HCT116 (cell line): ENCODE data around the gene RNU1-2. TPM values are rescaled to one million over a fixed set of nuclear protein-coding genes. Genes with fewer than 3 reads are reported as not detected.
"Not testable (repeated sequence)": the region's sequence is repeated elsewhere in the genome, so short reads cannot be mapped to it uniquely, and the experiment has no call there.

ENCODE experiments used
- ATAC-seq: fragments of 200-7000 bp; cut with Tn5 transposase; 2 replicates; pipeline ENCODE4 v1.9.1; 2020; ENCODE audit warnings: mild to moderate bottlenecking, moderate library complexity
- BruUV-seq: library from RNA; stranded (reverse); fragments of 400-500 nt; replicated peaks from 2 replicates; lab custom pipeline; 2021; lab: Mats Ljungman, UMichigan
- CTCF ChIA-PET: fragments of 300-600 bp; sonication (Branson Sonifier 250); formaldehyde crosslinking; loops from one replicate; lab custom pipeline; 2021; ENCODE audit warnings: antibody characterized with exemption; lab: Charles Lee
- POLR2A ChIA-PET: fragments of 300-600, 350-600 bp; sonication (Branson Sonifier 250); formaldehyde crosslinking; loops from one replicate; lab custom pipeline; 2021; ENCODE audit warnings: antibody characterized with exemption; lab: Charles Lee
- RAD21 ChIA-PET, 2 experiments: fragments of 300-600 bp; sonication (Branson Sonifier 250); formaldehyde crosslinking; loops; one replicate each; lab custom pipeline; 2023; ENCODE audit warnings: low total read pairs in 2 of 2; ENCODE audit not compliant: uncharacterized antibody in 2 of 2, unreplicated experiment in 2 of 2, low non-redundant PET in 1 of 2; lab: Charles Lee
- DNase-seq: peaks from one replicate; pipeline ENCODE4 v3.0.0-alpha.2; 2010; ENCODE audit warnings: low read depth, low spot score
- H2AFZ ChIP-seq: fragments of 200-600 bp; shearing (Covaris generic), sonication (generic); 2 replicates; pipeline ENCODE4 v1.6.1; 2017; ENCODE audit warnings: low read depth, mixed run types, mixed read lengths, antibody characterized with exemption, low read length; ENCODE audit not compliant: poor library complexity, severe bottlenecking
- H3K27ac ChIP-seq: 2 replicates; pipeline ENCODE4 v1.5.1; 2012; ENCODE audit warnings: low read depth, low read length
- H3K27me3 ChIP-seq: fragments of 200-600 bp; sonication (generic); 2 replicates; pipeline ENCODE4 v1.6.1; 2016; ENCODE audit warnings: mixed run types, low read length, mixed read lengths; ENCODE audit not compliant: insufficient read depth
- H3K36me3 ChIP-seq, 2 experiments: fragments of 200-500 bp in 1 of 2; fragments of 200-600 bp in 1 of 2; sonication (Bioruptor generic) in 1 of 2; sonication (generic) in 1 of 2; 2 replicates each; pipeline versions ENCODE4 v1.5.1 to v1.6.1; 2014 to 2016; ENCODE audit warnings: low read length in 2 of 2, inconsistent platforms in 1 of 2, mixed read lengths in 1 of 2, mixed run types in 1 of 2; ENCODE audit not compliant: insufficient read depth in 2 of 2, control insufficient read depth in 1 of 2
- H3K4me1 ChIP-seq, 2 experiments: fragments of 200-600 bp in 1 of 2; sonication (generic) in 1 of 2; 2 replicates each; pipeline versions ENCODE4 v1.5.1 to v1.6.1; 2012 to 2017; ENCODE audit warnings: low read length in 2 of 2, inconsistent platforms in 1 of 2, mild to moderate bottlenecking in 1 of 2, mixed read lengths in 1 of 2, mixed run types in 1 of 2, moderate library complexity in 1 of 2; ENCODE audit not compliant: insufficient read depth in 2 of 2, control insufficient read depth in 1 of 2
- H3K4me2 ChIP-seq: fragments of 200-600 bp; sonication (generic); 2 replicates; pipeline ENCODE4 v1.6.1; 2017; ENCODE audit warnings: mixed run types, low read length, mixed read lengths
- H3K4me3 ChIP-seq, 2 experiments: fragments of 200-600 bp in 1 of 2; sonication (generic) in 1 of 2; replicated peaks in 1 of 2; 2 replicates each; pipeline ENCODE4 v1.5.1; 2011 to 2016; ENCODE audit warnings: low read length in 2 of 2, control low read depth in 1 of 2, low read depth in 1 of 2, mild to moderate bottlenecking in 1 of 2, mixed read lengths in 1 of 2, mixed run types in 1 of 2
- H3K79me2 ChIP-seq: fragments of 200-600 bp; sonication (generic); 2 replicates; pipeline ENCODE4 v1.6.1; 2017; ENCODE audit warnings: mild to moderate bottlenecking, mixed run types, low read length, moderate library complexity, mixed read lengths; ENCODE audit not compliant: insufficient read depth
- H3K9ac ChIP-seq: fragments of 200-600 bp; sonication (generic); 2 replicates; pipeline ENCODE4 v1.6.1; 2016; ENCODE audit warnings: low read length, mixed read lengths
- H3K9me2 ChIP-seq: fragments of 200-600 bp; sonication (generic), shearing (Covaris generic); 2 replicates; pipeline ENCODE4 v1.6.1; 2017; ENCODE audit warnings: mixed run types, mild to moderate bottlenecking, moderate library complexity; ENCODE audit not compliant: insufficient read depth
- H3K9me3 ChIP-seq, 2 experiments: fragments of 200-500 bp in 1 of 2; fragments of 200-600 bp in 1 of 2; sonication (Bioruptor generic) in 1 of 2; sonication (generic) in 1 of 2; 2 replicates each; pipeline ENCODE4 v1.6.1; 2014 to 2017; ENCODE audit warnings: low read length in 2 of 2, mixed read lengths in 2 of 2, inconsistent platforms in 1 of 2, low read depth in 1 of 2, mild to moderate bottlenecking in 1 of 2, mixed run types in 1 of 2, moderate library complexity in 1 of 2; ENCODE audit not compliant: control insufficient read depth in 1 of 2, insufficient read depth in 1 of 2
- H4K20me1 ChIP-seq: fragments of 200-600 bp; sonication (generic), shearing (Covaris generic); 2 replicates; pipeline ENCODE4 v1.6.1; 2017; ENCODE audit warnings: mixed run types, mild to moderate bottlenecking, moderate library complexity; ENCODE audit not compliant: insufficient read depth
- CBX3 ChIP-seq: IDR thresholded peaks from 2 replicates; pipeline ENCODE4 v1.6.1; 2012; ENCODE audit warnings: low read depth
- CEBPB ChIP-seq: IDR thresholded peaks from 2 replicates; pipeline ENCODE4 v1.6.1; 2012; ENCODE audit warnings: low read depth
- EZH2phosphoT487 ChIP-seq: fragments of 200-600 bp; IDR thresholded peaks from 2 replicates; pipeline ENCODE4 v1.6.1; 2018; ENCODE audit warnings: antibody characterized with exemption, borderline replicate concordance
- JUND ChIP-seq: IDR thresholded peaks from 2 replicates; pipeline ENCODE4 v1.6.1; 2012
- RAD21 ChIP-seq: IDR thresholded peaks from 2 replicates; pipeline ENCODE4 v1.6.1; 2012; ENCODE audit warnings: low read depth, mild to moderate bottlenecking
- intact Hi-C: fragments of 100-400 bp; cut with micrococcal nuclease; formaldehyde crosslinking; loops from 2 replicates; pipeline ENCODE4 v1.10.0; 2022
- total RNA-seq: library from RNA; stranded (reverse); gene quantifications from one replicate; pipeline ENCODE4 v1.2.1, GENCODE V29; 2021; ENCODE audit not compliant: unreplicated experiment

RNU1-2 gene
- total RNA-seq, 1 experiment from 2014 or later: 1,685 TPM

DNA sequence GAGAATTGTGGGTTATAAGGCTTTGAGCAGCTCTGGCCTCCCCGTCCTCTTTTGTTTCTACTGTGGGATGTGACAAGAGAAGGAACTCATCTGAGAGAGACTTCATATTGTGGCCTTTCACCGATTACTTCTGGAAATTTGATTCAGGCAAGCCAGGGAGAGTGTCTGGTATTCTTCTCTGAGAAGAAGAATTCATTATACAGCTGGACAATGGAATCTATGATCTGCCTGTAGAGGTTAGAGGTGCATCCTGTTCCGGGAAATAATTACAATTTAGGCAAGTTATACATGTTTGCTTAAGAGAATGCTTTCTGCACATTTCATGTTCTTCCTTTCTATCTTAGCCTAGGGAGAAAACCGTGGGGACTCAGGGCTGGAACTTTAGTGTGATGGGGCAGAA lies 12.8 kb upstream of the RNU1-2 start:
- DNase-seq (no peak), ATAC-seq (no peak)
- no peaks in the 10 kb centered on the region for H3K4me1 ChIP-seq
- TF ChIP-seq JUND (no peak), CBX3 (no peak), RAD21 (no peak), CEBPB (no peak), EZH2phosphoT487 (no peak)
- no peaks in the 10 kb centered on the region for H3K9me2 ChIP-seq
- no peak overlapping the region for H3K27ac ChIP-seq
- H3K9ac ChIP-seq: no peak overlapping the region
- H3K79me2 ChIP-seq: no peaks in the 10 kb centered on the region
- no TSS peak for BruUV-seq
- H3K4me2 ChIP-seq: no peak overlapping the region
- H4K20me1 ChIP-seq: no peaks in the 10 kb centered on the region
- H3K36me3 ChIP-seq: no peaks in the 10 kb centered on the region
- RAD21 ChIA-PET: no interaction called here
- intact Hi-C loops: no loop called here
- no peaks in the 10 kb centered on the region for H3K27me3 ChIP-seq
- H3K9me3 ChIP-seq: no peaks in the 10 kb centered on the region
- no peak overlapping the region for H3K4me3 ChIP-seq
- POLR2A ChIA-PET: no interaction called here
- CTCF ChIA-PET: interaction anchor here (2.4 kb wide), 1 partner anchor 262 kb away, joined by 7 read pairs; no protein-coding TSS in a partner anchor
- no peak overlapping the region for H2AFZ ChIP-seq

DNA sequence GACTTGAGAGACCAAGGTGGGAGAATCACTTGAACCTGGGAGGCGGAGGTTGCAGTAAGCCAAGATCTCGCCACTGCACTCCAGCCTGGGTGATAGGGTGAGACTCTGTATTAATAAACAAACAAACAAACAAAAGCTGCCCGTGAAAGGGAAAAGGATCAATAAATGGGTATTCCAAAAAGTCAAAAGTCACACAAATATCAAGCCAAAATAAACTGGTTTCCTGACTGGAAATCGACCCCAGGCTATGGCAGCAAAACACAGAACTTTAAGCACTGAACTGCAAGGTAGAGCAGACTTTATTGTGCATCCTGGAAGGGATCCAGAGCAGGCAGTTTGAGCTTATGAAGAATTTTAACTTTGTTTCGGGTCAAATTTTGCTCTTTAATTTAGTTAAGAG lies 11.3 kb upstream of the RNU1-2 start:
- H3K79me2 ChIP-seq, BruUV-seq, H3K9ac ChIP-seq, H2AFZ ChIP-seq, H3K36me3 ChIP-seq, ATAC-seq, H3K4me2 ChIP-seq, H4K20me1 ChIP-seq, H3K4me3 ChIP-seq, H3K27ac ChIP-seq, intact Hi-C loops, H3K9me3 ChIP-seq, RAD21 ChIA-PET, H3K27me3 ChIP-seq, H3K4me1 ChIP-seq, H3K9me2 ChIP-seq, POLR2A ChIA-PET, DNase-seq: not testable (repeated sequence)
- CTCF ChIA-PET: interaction anchor here (2.4 kb wide), 1 partner anchor 264 kb away, joined by 7 read pairs; no protein-coding TSS in a partner anchor
